22Rv1 (cell line): ENCODE results near the gene AADACL4.

ENCODE experiments used
- ZFX ChIP-seq: fragments of 450-650 bp; IDR thresholded peaks from 2 replicates; pipeline ENCODE4 v1.6.1; 2017; ENCODE audit warnings: antibody characterized with exemption, borderline replicate concordance
- TF ChIP-seq, protein P1 (sequence below): fragments of 450-650 bp; IDR thresholded peaks from 2 replicates; pipeline ENCODE4 v1.5.1; 2017; ENCODE audit warnings: mild to moderate bottlenecking

- TF ChIP-seq, protein P1, sequence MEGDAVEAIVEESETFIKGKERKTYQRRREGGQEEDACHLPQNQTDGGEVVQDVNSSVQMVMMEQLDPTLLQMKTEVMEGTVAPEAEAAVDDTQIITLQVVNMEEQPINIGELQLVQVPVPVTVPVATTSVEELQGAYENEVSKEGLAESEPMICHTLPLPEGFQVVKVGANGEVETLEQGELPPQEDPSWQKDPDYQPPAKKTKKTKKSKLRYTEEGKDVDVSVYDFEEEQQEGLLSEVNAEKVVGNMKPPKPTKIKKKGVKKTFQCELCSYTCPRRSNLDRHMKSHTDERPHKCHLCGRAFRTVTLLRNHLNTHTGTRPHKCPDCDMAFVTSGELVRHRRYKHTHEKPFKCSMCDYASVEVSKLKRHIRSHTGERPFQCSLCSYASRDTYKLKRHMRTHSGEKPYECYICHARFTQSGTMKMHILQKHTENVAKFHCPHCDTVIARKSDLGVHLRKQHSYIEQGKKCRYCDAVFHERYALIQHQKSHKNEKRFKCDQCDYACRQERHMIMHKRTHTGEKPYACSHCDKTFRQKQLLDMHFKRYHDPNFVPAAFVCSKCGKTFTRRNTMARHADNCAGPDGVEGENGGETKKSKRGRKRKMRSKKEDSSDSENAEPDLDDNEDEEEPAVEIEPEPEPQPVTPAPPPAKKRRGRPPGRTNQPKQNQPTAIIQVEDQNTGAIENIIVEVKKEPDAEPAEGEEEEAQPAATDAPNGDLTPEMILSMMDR = no peak
- TF ChIP-seq ZFX = no peak
Observed at GRCh38 chr1:12625276-12625675, 18.6 kb upstream of the AADACL4 start.
